ENCODE measurements around the gene XYLB. TPM values are rescaled to one million over a fixed set of nuclear protein-coding genes. Genes with fewer than 3 reads are reported as not detected.

XYLB gene
- total RNA-seq = 1.8 and 5.7 TPM in 2 replicates

DNA sequence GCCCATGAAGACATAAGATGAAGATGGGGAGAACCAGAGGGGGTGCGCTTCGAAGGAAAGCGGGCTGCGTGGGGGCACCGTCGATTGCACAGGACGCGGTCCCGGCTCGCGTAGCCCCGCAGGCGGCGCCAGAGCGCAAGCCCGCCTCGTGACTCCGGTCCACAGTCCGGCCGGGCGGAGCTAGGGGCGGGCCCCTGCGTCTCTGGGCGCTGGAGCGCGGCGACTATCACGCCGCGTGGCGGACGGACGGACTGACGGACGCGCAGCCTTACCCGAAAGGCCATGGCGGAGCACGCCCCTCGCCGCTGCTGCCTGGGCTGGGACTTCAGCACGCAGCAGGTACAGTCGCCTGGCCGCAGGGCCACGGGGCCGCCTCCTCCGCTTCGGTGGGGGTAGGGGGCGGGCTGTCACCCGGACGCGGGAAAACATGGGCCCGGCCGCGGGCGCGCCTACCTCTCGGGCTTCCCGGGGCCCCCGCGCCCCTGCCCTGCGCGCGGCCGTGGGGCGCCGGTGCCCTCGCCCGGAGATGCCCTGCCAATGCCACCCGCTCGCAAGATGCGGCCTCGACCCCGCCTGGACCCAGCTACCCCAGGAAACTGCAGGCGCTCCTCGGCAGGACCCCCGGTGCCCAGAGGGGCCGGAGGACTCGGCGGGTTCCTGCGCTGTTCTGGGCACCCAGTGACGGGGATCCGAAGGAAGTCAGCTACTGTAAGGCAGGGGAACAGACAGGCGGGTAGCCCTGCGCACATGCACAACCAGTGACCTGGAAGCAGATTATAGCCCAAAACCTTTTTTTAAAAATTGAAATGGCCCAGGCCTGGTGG, at the start of gene XYLB:
XYLB (plus strand) TSS at position 199 of the 824 bp plus-strand sequence; CDS start at position 283, 84 bp downstream.

DNA sequence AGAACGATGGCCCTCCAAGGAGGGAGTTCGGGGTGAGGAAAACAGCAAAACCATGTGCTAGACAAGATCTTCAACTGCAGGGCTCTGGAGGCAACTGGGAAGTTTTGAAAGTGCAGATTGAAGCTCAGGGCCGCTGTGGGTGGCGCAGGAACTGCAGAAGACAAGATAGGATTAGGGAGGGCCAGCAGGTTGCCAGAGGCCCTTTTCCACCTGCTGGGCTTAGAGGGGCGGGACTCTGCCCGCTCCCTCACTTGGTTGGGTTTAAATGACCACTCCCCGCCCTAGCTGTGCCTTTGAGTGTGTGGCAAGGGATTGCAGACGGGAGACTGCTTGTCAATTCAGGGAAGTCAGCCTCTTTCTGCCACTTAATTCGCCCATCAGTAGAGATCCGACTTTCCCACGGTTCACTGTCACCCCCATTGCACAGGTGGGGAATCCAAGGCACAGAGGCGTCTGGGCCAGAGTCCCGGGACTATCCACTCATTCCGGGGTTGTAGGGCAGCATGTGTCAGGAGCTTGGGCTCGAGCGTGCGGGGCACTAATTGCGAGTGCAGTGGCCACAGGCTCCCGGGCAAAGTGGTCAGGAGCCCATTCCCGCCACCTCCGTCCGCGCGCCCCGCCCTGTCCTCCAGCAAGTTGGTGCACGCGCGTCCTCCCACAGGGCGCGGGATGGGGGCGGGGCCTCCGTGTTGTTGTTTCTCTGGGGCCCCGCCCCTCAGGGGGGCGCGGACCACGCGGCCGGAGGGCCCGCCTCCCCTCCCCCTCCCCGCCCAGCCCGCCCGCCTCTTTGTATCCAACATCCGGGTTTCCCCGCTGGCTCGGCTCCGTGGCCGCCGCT, 106.7 kb downstream of the XYLB start, which contains the start of gene ACVR2B:
ACVR2B (plus strand) TSS at position 816 of the 838 bp plus-strand sequence. CDS start 433 bp downstream, outside the sequence.

Other genes starting within 250 kb of the XYLB start
- 33.3 and 38.1 TPM in 2 replicates for gene ACAA1, start 209.7 kb upstream of the XYLB start, total RNA-seq
- gene MYD88, start 208.1 kb upstream of the XYLB start, total RNA-seq = 23.0 and 28.5 TPM in 2 replicates
- 29.3 and 36.0 TPM in 2 replicates for gene OXSR1, start 181.2 kb upstream of the XYLB start, total RNA-seq
- gene SLC22A13, start 81.0 kb upstream of the XYLB start, total RNA-seq = not detected in 2 replicates
- not detected in 2 replicates for gene SLC22A14, start 64.5 kb upstream of the XYLB start, total RNA-seq
- 1.0 and 1.5 TPM in 2 replicates for gene ACVR2B, start 107.1 kb downstream of the XYLB start, total RNA-seq
- gene EXOG, start 149.6 kb downstream of the XYLB start, total RNA-seq = 4.9 and 7.0 TPM in 2 replicates